SK-N-SH (cell line): Measurements from ENCODE around the gene ABCB9. TPM values are rescaled to one million over a fixed set of nuclear protein-coding genes. Genes with fewer than 3 reads are reported as not detected.

ENCODE experiments used
- CTCF ChIA-PET: fragments of 300-600, 350-600 bp; formaldehyde crosslinking; extraction: SDS; loops from one replicate; lab custom pipeline; 2021; lab: Yijun Ruan, JAX
- POLR2A ChIA-PET: fragments of 350-600 bp; sonication (Branson Sonifier 250); formaldehyde crosslinking; extraction: SDS; loops from one replicate; lab custom pipeline; 2020; ENCODE audit warnings: antibody characterized with exemption, inconsistent platforms; lab: Yijun Ruan, JAX
- DNase-seq: peaks from one replicate; pipeline ENCODE4 v3.0.0; 2012
- H2AFZ ChIP-seq: fragments of 200-600 bp; sonication (generic); 2 replicates; pipeline ENCODE4 v1.8.1; 2016; ENCODE audit warnings: antibody characterized with exemption, mild to moderate bottlenecking, low read depth
- H3F3A ChIP-seq: fragments of 200-600 bp; sonication (generic); replicated peaks from 2 replicates; pipeline ENCODE3; 2016; ENCODE audit warnings: antibody characterized with exemption, mild to moderate bottlenecking; ENCODE audit not compliant: insufficient read depth
- H3K27ac ChIP-seq, 2 experiments: fragments of 200-500 bp in 1 of 2; fragments of 200-600 bp in 1 of 2; sonication (Bioruptor generic) in 1 of 2; sonication (generic), shearing (Covaris generic) in 1 of 2; 2 replicates each; pipeline versions ENCODE4 v1.5.1 to v1.6.1; 2014 to 2016; ENCODE audit warnings: low read depth in 2 of 2, inconsistent platforms in 1 of 2, low read length in 1 of 2, mild to moderate bottlenecking in 1 of 2, mixed read lengths in 1 of 2
- H3K27me3 ChIP-seq: fragments of 200-600 bp; sonication (generic), shearing (Covaris generic); 2 replicates; pipeline ENCODE4 v1.6.1; 2016; ENCODE audit warnings: mixed run types; ENCODE audit not compliant: insufficient read depth
- H3K36me3 ChIP-seq, 2 experiments: fragments of 200-500 bp in 1 of 2; fragments of 200-600 bp in 1 of 2; sonication (Bioruptor generic) in 1 of 2; sonication (generic) in 1 of 2; replicated peaks in 1 of 2; 2 replicates each; pipeline versions ENCODE3 to v1.5.1; 2014 to 2016; ENCODE audit warnings: low read length in 1 of 2, mild to moderate bottlenecking in 1 of 2; ENCODE audit not compliant: insufficient read depth in 2 of 2, control insufficient read depth in 1 of 2
- H3K4me1 ChIP-seq, 2 experiments: fragments of 200-500 bp in 1 of 2; fragments of 200-600 bp in 1 of 2; sonication (Bioruptor generic) in 1 of 2; sonication (generic), shearing (Covaris generic) in 1 of 2; 2 replicates each; pipeline versions ENCODE4 v1.5.1 to v1.6.1; 2014 to 2016; ENCODE audit warnings: low read depth in 1 of 2, low read length in 1 of 2, mixed run types in 1 of 2; ENCODE audit not compliant: insufficient read depth in 2 of 2, control insufficient read depth in 1 of 2
- H3K4me2 ChIP-seq: fragments of 200-600 bp; sonication (generic), shearing (Covaris generic); 2 replicates; pipeline ENCODE4 v1.6.1; 2017; ENCODE audit warnings: mixed run types
- H3K4me3 ChIP-seq, 2 experiments: fragments of 200-500 bp in 1 of 2; fragments of 200-600 bp in 1 of 2; sonication (Bioruptor generic) in 1 of 2; sonication (generic), shearing (Covaris generic) in 1 of 2; 2 replicates each; pipeline versions ENCODE4 v1.5.1 to v1.8.1; 2014 to 2016; ENCODE audit warnings: low read depth in 2 of 2, inconsistent platforms in 1 of 2, low read length in 1 of 2, mild to moderate bottlenecking in 1 of 2, mixed read lengths in 1 of 2, moderate library complexity in 1 of 2
- H3K79me2 ChIP-seq: fragments of 200-600 bp; sonication (generic); 2 replicates; pipeline ENCODE4 v1.8.1; 2017; ENCODE audit warnings: mild to moderate bottlenecking; ENCODE audit not compliant: insufficient read depth
- H3K9ac ChIP-seq: fragments of 200-600 bp; sonication (generic); 2 replicates; pipeline ENCODE4 v1.6.1; 2017; ENCODE audit warnings: mixed run types
- H3K9me2 ChIP-seq: fragments of 200-600 bp; sonication (generic); 2 replicates; pipeline ENCODE4 v1.6.1; 2017; ENCODE audit warnings: mixed run types
- H3K9me3 ChIP-seq: fragments of 200-600 bp; sonication (generic); 2 replicates; pipeline ENCODE4 v1.6.1; 2017; ENCODE audit warnings: mixed run types, mild to moderate bottlenecking, moderate library complexity
- H4K20me1 ChIP-seq: fragments of 200-600 bp; sonication (generic); 2 replicates; pipeline ENCODE4 v1.6.1; 2017; ENCODE audit warnings: mild to moderate bottlenecking, mixed run types; ENCODE audit not compliant: insufficient read depth
- EZH2phosphoT487 ChIP-seq: fragments of 200-600 bp; sonication (generic); IDR thresholded peaks from 2 replicates; pipeline ENCODE4 v1.6.1; 2017; ENCODE audit warnings: low read depth, mixed run types, mild to moderate bottlenecking, antibody characterized with exemption, moderate library complexity, borderline replicate concordance
- FOSL2 ChIP-seq: IDR thresholded peaks from 2 replicates; pipeline ENCODE4 v1.4.0; 2012; ENCODE audit warnings: low read depth, mild to moderate bottlenecking, moderate library complexity, borderline replicate concordance
- FOXM1 ChIP-seq: IDR thresholded peaks from 2 replicates; pipeline ENCODE4 v1.4.0; 2012; ENCODE audit warnings: low read depth, mild to moderate bottlenecking
- GABPA ChIP-seq: IDR thresholded peaks from 2 replicates; pipeline ENCODE4 v1.4.0; 2012; ENCODE audit warnings: low read depth, mild to moderate bottlenecking
- MXI1 ChIP-seq: IDR thresholded peaks from 2 replicates; pipeline ENCODE4 v1.6.1; 2012; ENCODE audit warnings: mild to moderate bottlenecking, low read depth, low read length, improper control_type of control experiment
- RAD21 ChIP-seq: IDR thresholded peaks from 2 replicates; pipeline ENCODE4 v1.6.1; 2012; ENCODE audit warnings: mild to moderate bottlenecking, low read length
- RCOR1 ChIP-seq: fragments of 150-350 bp; IDR thresholded peaks from 2 replicates; pipeline ENCODE4 v1.6.1; 2017; ENCODE audit warnings: antibody characterized with exemption, low read length
- SMC3 ChIP-seq: IDR thresholded peaks from 2 replicates; pipeline ENCODE4 v1.6.1; 2012; ENCODE audit warnings: low read depth, low read length, improper control_type of control experiment
- TEAD4 ChIP-seq: IDR thresholded peaks from 2 replicates; pipeline ENCODE4 v1.4.0; 2012; ENCODE audit warnings: mild to moderate bottlenecking, borderline replicate concordance; ENCODE audit not compliant: insufficient read depth
- WGBS: methylation state at CpG from one replicate; pipeline ENCODE4 v1.1.6; 2017; ENCODE audit warnings: low lambda C conversion rate; 5-methylcytosine and 5-hydroxymethylcytosine counted together
- polyA plus RNA-seq, 3 experiments: library from polyadenylated mRNA; depleted of rRNA; stranded (reverse); fragments of >200 nt; gene quantifications; 2 replicates each; pipeline ENCODE4 v1.2.3, GENCODE V29; 2012
- TF ChIP-seq, protein P1 (sequence below): IDR thresholded peaks from 2 replicates; pipeline ENCODE4 v1.4.0; 2012; ENCODE audit warnings: low read depth, borderline replicate concordance
- TF ChIP-seq, protein P2 (sequence below): fragments of 150-350 bp; IDR thresholded peaks from 2 replicates; pipeline ENCODE4 v1.6.1; 2016; ENCODE audit warnings: mild to moderate bottlenecking, low read depth, low read length
- TF ChIP-seq, protein P3 (sequence below): fragments of 200-600 bp; sonication (generic); IDR thresholded peaks from 2 replicates; pipeline ENCODE4 v1.6.1; 2017; ENCODE audit warnings: antibody characterized with exemption, mild to moderate bottlenecking, moderate library complexity

ABCB9 gene
- polyA plus RNA-seq, 1 of the 3 experiments (the other 2 are of a cell fraction), result 6.2 TPM

DNA sequence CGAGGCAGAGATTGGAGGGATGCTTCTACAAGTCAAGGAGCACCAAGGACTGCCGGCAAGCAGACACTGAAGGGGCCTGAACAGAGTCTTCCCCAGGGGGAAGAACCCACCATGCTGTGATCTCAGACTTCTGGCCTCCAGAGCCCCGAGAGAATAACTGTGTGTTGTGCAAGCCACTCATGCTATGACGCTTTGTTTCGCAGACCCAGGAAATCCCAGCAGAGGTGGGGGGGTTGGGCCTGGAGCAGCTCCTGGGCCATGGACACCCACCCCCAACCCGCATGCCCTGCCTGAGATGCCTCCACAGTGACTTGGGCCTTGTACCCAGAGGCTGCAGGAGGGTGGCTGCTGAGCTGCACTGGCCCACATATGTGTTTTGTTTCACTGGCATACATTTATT lies 45.4 kb upstream of the ABCB9 start (continued):
- TF ChIP-seq EZH2phosphoT487, result no peak
- TF ChIP-seq, protein P1, sequence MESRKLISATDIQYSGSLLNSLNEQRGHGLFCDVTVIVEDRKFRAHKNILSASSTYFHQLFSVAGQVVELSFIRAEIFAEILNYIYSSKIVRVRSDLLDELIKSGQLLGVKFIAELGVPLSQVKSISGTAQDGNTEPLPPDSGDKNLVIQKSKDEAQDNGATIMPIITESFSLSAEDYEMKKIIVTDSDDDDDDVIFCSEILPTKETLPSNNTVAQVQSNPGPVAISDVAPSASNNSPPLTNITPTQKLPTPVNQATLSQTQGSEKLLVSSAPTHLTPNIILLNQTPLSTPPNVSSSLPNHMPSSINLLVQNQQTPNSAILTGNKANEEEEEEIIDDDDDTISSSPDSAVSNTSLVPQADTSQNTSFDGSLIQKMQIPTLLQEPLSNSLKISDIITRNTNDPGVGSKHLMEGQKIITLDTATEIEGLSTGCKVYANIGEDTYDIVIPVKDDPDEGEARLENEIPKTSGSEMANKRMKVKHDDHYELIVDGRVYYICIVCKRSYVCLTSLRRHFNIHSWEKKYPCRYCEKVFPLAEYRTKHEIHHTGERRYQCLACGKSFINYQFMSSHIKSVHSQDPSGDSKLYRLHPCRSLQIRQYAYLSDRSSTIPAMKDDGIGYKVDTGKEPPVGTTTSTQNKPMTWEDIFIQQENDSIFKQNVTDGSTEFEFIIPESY, result no peak
- TF ChIP-seq RCOR1, result no peak
- TF ChIP-seq, all 33 proteins: peak for 0

DNA sequence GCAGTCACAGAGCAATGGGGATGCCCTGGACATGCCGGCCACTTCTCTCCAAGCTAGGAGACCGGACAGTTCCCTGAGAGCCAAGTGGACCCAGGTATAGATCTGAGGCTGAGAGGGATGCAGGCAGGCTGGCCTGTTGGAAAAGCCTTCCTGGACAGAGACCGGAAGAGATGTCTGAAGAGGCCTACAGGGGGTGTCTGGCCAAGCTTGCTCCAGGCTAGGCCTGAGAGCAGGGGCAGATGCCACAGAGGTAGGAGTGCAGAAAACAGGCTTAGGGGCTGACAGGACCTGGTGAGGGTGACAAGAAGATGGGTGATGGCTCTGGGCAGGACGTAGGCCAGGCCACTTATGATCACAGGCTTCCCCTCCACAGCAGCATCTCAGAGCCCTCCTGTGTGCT lies 44.4 kb upstream of the ABCB9 start:
- no peak overlapping the region for H3K4me3 ChIP-seq
- H2AFZ ChIP-seq, result no peak overlapping the region
- no peak overlapping the region for H3K4me2 ChIP-seq
- H3F3A ChIP-seq, result peaks cover 5% of the 10 kb centered on the region
- no peak overlapping the region for H3K9ac ChIP-seq
- H3K36me3 ChIP-seq, result peaks cover 0 to 3% of the 10 kb centered on the region in 2 experiments
- H3K9me2 ChIP-seq, result no peaks in the 10 kb centered on the region
- DNase-seq, result no peak
- H4K20me1 ChIP-seq, result no peaks in the 10 kb centered on the region
- 100% methylated on average over 4 of the region's 4 CpGs for WGBS
- H3K9me3 ChIP-seq, result no peaks in the 10 kb centered on the region
- H3K79me2 ChIP-seq, result no peaks in the 10 kb centered on the region
- ChIA-PET CTCF (no interaction called here), POLR2A (no interaction called here)
- H3K27ac ChIP-seq, result no peak overlapping the region
- peaks cover 0 to 9% of the 10 kb centered on the region in 2 experiments; a peak in 1 of 4 replicates for H3K4me1 ChIP-seq
- TF ChIP-seq, protein P2, sequence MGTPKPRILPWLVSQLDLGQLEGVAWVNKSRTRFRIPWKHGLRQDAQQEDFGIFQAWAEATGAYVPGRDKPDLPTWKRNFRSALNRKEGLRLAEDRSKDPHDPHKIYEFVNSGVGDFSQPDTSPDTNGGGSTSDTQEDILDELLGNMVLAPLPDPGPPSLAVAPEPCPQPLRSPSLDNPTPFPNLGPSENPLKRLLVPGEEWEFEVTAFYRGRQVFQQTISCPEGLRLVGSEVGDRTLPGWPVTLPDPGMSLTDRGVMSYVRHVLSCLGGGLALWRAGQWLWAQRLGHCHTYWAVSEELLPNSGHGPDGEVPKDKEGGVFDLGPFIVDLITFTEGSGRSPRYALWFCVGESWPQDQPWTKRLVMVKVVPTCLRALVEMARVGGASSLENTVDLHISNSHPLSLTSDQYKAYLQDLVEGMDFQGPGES, result no peak
- no peak for TF ChIP-seq FOSL2
- TF ChIP-seq MXI1, result no peak
- TF ChIP-seq GABPA, result no peak
- TF ChIP-seq SMC3, result no peak
- TF ChIP-seq TEAD4, result no peak
- no peaks in the 10 kb centered on the region for H3K27me3 ChIP-seq

DNA sequence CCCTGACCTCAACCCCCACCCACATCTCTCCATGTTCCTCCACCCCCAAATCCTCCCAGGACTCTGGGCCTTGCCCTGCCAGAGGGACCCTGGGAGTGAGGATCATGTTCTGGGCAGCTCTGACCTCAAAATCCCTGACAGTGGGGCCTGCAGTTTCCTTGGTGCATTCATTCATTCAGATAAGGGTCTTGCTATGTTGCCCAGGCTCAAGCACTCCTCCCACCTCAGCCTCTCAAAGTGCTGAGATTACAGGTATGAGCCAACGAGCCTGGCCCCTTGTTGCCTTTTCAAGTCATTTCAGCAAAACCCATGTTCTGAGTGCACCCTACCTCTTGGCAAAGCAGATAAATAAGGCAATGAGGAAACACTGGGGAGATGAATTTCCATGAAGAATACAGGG lies 43.8 kb upstream of the ABCB9 start:
- H3K9ac ChIP-seq, result no peak overlapping the region
- DNase-seq, result no peak
- WGBS, result 82% methylated on average over 1 of the region's 1 CpG
- no peaks in the 10 kb centered on the region for H3K79me2 ChIP-seq
- no peak overlapping the region for H3K4me3 ChIP-seq
- H3K36me3 ChIP-seq, result peaks cover 0 to 3% of the 10 kb centered on the region in 2 experiments
- no peak overlapping the region for H3K4me2 ChIP-seq
- TF ChIP-seq, protein P3, sequence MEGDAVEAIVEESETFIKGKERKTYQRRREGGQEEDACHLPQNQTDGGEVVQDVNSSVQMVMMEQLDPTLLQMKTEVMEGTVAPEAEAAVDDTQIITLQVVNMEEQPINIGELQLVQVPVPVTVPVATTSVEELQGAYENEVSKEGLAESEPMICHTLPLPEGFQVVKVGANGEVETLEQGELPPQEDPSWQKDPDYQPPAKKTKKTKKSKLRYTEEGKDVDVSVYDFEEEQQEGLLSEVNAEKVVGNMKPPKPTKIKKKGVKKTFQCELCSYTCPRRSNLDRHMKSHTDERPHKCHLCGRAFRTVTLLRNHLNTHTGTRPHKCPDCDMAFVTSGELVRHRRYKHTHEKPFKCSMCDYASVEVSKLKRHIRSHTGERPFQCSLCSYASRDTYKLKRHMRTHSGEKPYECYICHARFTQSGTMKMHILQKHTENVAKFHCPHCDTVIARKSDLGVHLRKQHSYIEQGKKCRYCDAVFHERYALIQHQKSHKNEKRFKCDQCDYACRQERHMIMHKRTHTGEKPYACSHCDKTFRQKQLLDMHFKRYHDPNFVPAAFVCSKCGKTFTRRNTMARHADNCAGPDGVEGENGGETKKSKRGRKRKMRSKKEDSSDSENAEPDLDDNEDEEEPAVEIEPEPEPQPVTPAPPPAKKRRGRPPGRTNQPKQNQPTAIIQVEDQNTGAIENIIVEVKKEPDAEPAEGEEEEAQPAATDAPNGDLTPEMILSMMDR, result no peak
- TF ChIP-seq, protein P2, result no peak
- TF ChIP-seq FOXM1, result no peak
- no peak for TF ChIP-seq RAD21
- H4K20me1 ChIP-seq, result no peaks in the 10 kb centered on the region
- H3K27me3 ChIP-seq, result no peaks in the 10 kb centered on the region
- H3K9me2 ChIP-seq, result no peaks in the 10 kb centered on the region
- ChIA-PET CTCF (no interaction called here), POLR2A (no interaction called here)
- H3K9me3 ChIP-seq, result no peaks in the 10 kb centered on the region
- no peak overlapping the region for H3K27ac ChIP-seq
- H2AFZ ChIP-seq, result no peak overlapping the region
- peaks cover 0 to 9% of the 10 kb centered on the region in 2 experiments; a peak in 1 of 4 replicates for H3K4me1 ChIP-seq
- peaks cover 1% of the 10 kb centered on the region for H3F3A ChIP-seq
